C1 segment of cervical spinal cord (tissue), 14 donors: Measurements from ENCODE around the gene GPHN.

Source experiments
- DNase-seq, 14 donors: peaks; one replicate each; lab custom pipeline; 2025; lab: John Stamatoyannopoulos, UW

The GPHN gene

DNA sequence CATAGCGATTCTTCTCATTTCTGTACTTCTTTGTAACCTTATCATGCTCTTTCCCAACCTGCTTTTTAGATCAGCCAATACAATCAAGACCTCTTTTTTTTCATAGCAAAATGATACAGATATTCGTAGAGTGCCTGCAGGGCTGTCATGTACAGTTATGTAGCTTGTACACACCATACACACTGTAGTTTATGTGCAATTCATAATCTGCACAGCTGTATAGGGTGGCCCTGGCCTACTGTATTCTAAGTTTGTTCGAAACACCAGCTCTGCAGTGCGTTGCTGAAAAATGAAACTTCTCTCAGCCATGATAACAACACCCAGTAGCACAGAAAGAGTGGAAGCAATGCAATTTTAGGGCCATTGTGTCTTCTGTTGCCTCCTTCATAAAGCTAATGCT is 717.6 kb downstream of the GPHN start:
- no peak for DNase-seq

DNA sequence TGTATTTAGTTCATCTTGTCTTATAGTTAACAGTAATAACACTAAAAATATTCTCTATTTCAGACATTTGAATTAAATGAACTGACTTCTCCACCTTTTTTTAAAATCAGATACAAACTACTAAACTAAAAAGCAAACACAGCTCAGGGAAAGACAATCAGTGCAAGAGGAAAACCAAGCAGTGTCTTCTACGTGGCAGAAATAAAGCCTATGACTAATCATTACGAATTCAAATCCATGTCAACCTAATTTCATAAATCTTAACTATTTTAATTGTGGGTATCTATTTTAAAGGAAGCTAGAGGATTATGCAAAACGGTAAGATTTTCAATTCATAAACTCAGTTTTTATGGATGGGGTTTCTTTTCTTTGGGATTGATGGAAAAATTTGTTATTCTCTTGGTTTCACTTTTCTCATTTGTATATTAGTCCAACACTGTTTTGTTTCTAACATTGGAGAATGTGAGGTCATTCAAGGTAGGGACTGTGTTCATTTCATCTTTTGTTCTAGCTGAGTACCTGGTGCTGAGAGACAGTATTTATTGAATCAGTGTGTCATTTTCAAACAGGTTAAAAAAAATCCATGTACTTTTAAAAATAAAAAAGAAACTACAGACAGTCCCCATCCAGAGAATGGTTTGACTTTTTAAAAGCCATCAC is 720.5 kb downstream of the GPHN start:
- no peak for DNase-seq
